ENCODE measurements around the gene THAP11.
A peak's percentile ranks its signal among the peaks of the same experiment; 100 is the strongest.
"Not testable (repeated sequence)": the region's sequence is repeated elsewhere in the genome, so short reads cannot be mapped to it uniquely, and the experiment has no call there.

Gene THAP11

DNA sequence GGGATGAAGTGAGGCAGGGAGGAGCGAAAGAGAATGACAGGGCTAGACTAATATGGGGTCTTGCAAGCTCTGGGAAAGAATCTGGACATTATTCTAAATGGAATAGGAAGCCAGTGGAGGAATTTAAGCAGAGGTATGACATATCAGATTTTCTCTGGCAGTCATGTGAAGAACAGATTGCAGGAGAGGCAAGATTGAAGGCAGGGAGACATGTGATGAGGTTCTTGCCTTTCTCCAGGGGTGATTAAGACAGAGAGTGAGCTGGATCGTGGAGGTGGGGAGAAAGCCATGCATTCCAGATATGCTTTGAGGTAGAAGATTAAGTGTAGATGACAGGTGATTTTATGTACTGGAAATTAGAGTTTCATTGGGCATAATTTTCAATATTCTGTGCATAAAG is 4.3 kb upstream of the THAP11 start:
- DNase-seq, result no peak

DNA sequence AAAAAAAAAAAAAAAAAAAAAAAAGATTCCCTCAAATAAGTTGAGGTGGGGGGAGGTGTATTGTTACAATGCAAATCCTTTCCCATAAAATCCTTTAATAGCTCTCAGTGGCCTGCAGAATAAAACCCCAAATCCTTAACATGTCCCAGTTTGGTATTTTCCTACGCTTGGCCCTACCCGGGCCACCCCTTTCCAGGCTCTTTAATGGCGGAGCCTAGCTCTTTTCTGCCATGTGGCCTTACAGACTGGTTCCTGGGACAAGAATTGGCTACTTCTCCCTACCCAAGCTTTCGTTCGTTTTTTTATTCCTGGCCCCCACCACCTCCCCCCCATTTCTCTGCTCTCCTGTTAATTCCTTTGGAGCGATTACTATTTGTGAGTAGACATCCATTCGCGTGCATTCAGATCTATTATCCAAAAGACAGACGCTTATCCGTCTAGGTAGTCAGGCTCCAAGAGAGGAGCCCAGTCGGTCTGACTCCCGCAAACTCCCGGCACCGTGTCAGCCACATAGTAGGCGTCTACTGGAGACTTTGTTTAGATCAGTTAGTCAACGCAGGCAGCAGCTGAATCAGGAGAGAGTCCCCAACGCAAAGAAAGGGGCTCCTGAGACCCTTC is 813 bp upstream of the THAP11 start:
- DNase-seq, result no peak

DNA sequence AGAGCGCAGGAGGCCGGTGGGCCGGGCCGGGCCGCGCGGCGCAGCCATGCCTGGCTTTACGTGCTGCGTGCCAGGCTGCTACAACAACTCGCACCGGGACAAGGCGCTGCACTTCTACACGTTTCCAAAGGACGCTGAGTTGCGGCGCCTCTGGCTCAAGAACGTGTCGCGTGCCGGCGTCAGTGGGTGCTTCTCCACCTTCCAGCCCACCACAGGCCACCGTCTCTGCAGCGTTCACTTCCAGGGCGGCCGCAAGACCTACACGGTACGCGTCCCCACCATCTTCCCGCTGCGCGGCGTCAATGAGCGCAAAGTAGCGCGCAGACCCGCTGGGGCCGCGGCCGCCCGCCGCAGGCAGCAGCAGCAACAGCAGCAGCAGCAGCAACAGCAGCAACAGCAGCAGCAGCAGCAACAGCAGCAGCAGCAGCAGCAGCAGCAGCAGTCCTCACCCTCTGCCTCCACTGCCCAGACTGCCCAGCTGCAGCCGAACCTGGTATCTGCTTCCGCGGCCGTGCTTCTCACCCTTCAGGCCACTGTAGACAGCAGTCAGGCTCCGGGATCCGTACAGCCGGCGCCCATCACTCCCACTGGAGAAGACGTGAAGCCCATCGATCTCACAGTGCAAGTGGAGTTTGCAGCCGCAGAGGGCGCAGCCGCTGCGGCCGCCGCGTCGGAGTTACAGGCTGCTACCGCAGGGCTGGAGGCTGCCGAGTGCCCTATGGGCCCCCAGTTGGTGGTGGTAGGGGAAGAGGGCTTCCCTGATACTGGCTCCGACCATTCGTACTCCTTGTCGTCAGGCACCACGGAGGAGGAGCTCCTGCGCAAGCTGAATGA is 606 bp downstream of the THAP11 start:
- peak; percentile 82 for DNase-seq

DNA sequence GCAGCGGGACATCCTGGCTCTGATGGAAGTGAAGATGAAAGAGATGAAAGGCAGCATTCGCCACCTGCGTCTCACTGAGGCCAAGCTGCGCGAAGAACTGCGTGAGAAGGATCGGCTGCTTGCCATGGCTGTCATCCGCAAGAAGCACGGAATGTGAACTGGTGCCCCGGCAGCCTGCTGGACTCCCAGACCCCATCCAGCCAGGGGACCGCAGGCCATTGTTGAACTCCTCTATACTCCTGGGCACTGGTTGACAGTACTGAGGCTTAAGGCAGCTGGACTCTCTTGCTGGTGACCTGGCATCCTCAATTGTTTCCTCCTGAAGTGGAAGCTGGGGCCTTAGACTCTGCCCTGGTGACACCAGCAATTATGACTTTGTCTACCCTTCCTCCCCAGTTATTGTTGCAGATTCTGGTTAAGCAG is 1.2 kb downstream of the THAP11 start:
- DNase-seq, result no peak

DNA sequence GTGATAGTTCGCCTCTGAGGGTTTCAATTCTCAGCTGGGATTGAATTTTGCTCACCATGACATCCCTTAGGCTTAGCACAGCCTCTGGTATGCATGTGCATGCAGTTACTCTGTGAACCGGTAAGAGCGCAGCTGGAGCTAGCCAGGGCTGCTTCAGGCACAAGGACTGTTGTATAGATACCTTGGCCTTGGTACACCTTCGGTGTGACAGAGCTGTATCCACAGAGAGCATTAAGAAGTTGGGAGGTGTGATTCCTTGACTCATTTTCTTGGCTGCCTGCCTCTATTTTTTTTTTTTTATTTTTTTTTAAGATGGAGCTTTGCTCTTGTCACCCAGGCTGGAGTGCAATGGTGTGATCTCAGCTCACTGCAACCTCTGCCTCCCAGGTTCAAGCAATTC is 2.4 kb downstream of the THAP11 start:
- no peak for DNase-seq

DNA sequence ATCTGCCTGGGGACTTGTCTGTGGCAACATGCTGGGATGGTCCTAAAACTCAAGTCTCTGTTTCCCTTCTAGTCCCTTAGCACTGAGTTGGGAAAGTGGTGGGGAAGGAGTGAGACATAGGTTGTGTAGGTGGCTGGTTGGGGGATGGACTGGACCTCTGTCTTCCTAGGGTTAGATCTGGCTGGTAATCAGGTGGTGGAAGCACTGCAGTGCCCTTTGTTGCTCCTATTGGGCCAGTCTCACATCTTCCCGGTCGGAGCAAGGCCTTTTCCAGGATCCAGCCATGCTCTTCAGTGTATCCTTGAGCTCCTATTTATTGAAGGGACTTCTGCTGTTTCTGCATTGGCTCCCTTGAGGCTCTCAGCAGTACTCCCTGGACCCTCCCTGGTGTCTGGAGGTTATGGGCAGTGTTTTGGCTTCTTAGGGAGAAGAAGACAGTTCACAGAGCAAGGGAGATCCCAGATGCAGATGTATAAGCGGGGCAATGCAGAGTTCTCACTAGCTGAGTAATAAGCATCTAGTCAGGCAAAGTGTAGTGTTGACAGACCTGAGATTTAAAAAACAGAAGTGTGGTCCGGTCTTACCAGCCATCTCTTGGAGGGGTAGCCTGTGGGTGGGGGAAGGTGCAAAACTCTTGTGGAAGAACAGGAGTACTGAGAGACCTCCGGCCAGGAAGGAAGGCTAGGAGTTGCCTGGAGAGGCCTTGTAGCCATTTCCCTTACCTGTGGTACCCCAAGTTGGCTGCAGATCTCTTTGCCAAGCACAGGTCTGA is 3.4 kb downstream of the THAP11 start:
- no peak for DNase-seq

DNA sequence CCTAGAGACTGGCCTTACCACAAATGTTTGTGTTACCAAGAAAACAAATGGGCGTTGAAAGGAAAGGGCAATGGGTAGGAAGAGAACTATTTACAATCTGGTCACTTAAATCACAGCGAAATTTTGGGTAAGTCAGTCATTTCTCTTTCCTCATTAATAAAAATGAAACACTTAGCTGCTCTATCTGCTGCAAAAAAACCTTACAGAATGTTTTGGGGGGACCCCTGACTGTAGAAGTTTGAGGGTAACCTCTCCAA is 3.9 kb downstream of the THAP11 start:
- DNase-seq, result no peak

DNA sequence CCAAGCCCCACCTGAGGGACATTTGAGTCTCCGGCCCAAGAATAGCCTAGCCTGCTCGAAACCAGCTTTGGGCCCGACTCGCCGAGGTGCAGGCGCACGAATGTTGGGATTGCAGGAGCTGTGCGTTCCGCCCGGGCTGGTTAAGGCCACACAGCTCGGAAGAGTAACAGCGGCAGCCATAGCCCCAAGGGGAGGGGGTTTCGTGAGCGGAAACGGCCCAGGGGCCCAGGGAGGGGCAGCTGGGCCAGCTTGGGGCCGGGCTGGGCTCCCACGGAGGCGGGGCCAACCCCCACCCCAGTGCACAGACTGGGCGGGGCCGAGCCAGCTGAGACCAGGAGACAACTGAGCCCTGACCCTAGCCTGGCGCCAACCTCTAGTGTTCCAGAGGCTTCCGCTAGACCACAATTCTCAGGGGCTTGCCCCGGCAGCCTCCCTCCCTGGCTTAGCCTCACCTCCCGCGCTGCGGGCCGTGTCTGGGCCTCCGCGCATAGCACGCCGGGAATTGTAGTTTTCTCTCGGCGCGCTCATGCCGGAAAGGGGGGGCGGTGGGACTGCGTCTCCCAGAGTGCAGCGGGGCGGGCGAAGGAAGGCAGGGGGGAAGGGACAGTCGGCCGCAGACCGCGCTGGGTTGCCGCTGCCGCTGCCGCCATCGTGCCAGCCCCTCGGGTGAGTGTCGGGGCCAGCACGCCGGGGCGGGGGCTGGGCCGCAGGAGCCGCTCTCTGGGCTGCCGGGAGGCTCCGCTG is 4.4 kb downstream of the THAP11 start, which contains the start of gene NUTF2:
Gene NUTF2, plus strand, starts transcription at position 614 of the 744 bp plus-strand sequence. CDS start 18,198 bp downstream, outside the sequence.
- peak; percentile 100 for DNase-seq

DNA sequence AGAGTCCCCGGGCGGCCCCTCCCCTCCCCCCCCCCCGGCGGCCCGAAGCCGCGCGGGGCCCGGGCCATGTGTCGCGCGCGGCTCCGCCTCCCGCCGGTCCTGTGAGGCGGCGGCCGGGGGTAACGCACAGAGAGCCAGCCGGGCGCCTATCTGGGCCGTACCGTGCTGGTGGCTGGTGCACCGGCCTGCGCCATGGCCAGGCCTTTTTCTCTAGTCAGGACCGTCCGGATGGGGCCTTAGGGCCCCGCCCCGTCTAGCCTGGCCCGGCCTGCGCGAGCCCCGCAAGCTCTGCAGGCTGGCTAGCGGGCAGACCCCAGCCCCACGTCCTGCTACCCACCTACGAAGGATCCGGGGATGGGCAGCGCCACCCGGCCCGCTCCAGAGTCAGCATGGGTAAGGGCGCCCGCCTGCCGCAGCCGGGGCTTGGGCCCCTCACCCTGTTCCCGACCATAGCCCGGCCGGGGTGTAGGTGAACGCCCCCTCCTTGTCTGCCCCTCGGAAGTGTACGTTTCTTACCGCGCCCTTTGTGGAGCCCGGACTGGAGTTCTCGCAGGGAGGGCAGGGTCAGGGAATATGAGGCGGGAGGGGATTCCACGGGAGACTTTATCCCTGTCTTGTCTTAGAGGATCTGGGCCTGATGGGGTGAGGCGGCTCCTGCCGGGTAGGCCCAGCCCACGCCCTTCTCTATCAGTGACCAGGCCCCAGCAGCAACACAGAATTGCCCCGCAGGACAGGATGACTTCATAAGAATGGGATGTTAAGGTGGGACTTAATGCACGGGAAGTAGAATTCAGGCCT is 5.1 kb downstream of the THAP11 start, which contains the start of gene CENPT:
Gene CENPT, minus strand, starts transcription at position 630 of the 798 bp plus-strand sequence. CDS start 13,834 bp downstream, outside the sequence.
- DNase-seq, result peak; percentile 93

DNA sequence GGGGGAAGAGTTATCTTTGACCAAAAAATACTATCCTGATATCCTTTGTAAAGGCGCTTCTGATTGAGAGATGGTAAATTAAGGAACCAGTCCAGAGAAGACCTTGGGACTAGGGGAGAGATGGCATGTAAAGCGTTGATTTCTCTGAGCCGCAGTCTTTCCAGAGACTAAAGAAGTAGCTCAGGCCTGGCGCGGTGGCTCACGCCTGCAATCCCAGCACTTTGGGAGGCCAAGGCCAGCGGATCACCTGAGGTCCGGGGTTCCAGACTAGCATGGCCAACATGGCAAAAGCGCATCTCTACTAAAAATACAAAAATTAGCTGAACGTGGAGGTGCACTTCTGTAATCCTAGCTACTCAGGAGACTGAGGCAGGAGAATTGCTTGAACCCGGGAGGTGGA is 6.0 kb downstream of the THAP11 start:
- DNase-seq, result no peak

DNA sequence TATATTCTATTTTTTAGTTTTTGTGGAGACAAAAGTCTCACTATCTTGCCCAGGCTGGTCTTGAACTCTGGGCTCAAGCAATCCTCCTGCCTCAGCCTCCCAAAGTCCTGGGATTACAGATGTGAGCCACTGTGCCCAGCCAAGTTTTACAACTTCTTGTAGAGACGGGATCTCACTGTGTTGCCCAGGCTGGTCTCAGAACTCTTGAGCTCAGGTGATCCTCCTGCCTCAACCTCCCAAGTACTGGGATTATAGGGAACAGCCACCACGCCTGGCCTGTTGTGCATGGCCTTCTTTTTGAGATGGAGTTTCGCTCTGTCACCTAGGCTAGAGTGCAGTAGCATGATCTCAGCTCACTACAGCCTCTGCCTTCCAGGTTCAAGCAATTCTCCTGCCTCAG is 11.6 kb downstream of the THAP11 start:
- no peak for DNase-seq

DNA sequence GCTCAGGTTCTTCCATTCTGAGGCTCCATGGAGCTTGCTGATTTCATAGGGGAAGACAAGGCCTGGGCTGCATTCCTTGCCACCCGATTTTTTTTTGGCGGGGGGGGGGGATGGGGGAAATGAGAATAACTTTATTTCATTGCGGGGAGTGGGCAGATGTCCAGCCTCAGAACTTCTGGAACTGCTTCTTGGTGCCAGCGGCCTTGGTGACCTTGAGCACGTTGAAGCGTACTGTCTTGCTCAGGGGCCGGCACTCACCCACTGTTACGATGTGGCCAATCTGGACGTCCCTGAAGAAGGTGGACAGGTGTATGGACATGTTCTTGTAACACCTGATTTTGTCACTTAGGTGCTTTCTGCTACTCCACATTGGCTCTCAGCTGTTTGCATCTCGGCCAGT is 13.7 kb downstream of the THAP11 start:
- DNase-seq, result no peak

DNA sequence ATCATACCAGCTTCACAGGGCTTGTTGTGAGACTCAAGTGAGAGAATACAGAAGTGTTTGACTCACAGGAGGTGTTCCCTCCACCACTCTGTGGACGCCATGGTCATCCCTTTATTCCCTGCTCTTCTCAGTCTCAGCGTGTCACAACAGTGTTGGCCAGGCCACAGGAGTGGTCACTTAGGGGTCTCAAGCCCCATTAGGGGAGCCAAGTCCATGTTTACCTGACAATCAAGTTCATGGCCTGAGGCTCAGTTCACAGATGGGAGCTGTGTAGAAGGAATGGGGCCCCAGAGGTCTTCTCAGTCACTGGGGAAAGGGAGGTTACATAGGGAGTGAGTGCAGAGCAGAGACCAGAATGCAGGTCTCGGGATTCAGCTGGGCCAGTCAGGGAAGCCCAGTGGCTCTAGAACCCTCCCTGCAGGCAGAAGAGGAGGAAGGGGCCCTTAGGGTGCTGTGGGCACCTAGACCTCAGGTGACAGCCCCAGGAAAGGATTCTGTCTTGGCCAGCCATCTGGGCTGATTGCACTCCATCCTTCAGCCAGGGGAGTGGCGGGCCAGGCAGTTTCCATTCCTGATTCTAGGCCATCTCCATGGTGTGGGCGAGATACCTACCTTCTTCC is 14.9 kb downstream of the THAP11 start:
- DNase-seq, result no peak

DNA sequence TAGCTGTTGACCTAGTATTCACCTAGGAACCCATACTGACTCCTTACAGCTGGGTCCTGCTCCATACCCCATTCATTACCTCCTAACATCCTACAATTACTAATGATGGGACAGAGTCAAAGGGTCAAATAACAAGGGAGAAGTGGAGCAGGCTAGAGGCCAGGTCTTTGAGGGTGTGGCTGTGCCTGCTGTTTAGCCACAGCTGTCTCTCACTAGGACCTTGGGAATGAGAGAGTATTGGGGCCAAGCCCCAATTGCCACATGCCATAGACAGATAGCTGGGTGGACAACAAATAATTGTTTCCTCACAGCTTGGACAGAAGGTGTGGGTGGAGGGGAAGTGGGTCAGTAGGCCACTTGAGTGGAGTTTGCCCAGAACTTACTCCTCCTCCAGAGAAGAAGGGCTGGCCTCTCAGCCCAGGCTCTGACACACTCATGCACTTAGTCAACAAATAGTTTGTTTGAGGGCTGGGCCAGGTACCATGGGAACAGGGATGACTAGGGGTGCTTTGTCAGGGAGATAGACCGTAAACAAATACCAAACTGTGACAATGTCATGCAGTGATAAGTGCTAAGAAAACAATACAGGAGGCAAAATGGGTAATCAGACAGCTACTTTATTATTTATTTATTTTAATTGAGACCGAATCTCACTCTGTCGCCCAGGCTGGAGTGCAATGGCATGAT is 15.6 kb downstream of the THAP11 start:
- DNase-seq, result peak; percentile 87

DNA sequence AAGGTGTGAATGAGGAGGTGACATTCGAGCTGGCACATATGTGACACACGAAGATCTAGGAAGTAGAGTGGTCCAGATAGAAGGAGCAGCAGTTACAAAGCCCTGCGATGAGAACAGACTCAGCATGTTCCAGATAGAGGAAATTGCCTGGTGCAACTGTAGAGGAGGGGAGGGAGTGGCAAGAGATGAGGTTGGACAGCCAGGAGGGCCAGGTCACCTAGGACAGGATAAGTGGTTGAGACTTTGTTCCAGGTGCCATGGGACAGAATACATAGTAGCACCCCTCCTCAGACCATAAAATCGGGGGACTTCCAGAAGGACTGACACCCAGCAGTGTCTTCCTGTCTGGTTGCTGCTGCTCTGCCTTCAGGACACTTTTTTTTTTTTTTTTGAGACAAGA is 16.4 kb downstream of the THAP11 start:
- no peak for DNase-seq

DNA sequence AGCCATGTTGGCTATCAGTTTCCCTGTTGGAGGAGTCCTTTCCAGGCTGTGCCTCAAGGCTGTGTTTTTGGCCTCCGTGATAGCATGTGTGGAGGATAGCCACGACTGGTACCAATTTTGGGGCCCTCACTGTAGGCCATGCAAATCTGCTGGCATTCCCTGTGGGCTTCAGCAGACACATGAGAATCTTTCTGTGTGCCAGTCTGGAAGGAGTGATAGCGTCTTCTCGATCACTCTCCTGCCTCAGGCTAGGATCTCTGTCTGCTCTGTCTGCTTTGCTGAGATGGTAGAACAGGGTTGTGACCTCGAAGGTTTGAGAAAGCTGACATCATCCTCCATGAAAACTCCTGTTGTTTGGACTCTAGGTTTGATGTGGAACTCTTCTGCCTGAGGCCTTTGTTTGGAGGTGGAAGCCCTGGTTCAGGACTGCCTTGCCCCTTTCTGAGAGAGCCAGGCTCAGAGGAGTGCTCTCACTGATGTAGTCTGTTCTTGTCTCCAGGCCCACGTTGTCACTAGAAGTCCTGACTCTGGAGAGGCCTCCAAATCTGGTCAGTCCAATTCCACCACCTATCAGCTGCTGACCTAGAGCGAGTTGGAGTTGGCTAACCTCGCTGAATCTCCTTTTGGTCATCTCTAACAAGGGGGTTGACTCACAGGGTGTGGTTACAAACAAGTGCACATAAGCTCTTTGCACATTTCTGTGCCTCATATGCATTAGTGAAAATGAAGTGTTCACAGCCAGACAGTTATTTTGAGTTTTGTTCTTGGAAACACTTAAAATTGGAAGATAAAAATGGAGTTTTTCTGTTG is 18.7 kb downstream of the THAP11 start:
- no peak for DNase-seq

DNA sequence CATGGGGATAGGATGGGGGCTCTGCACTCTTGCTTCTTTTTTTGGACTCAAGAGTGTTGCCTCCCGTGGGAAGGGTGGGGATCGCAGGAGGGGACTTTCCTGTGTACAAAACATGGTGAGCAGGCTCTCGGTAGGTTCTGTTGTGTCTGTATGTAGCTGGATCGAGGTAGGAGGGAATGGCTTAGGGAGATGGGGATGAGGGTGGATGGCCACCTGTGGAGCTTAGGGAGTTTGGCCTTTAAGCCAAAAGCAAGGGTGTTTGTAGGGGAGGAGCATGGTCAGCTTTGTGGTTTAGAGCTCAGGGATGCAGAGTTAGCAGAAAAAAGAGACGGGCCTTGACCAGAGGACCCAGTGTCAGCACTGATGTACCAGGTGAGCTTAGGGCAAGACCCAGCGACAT is 19.8 kb downstream of the THAP11 start:
- no peak for DNase-seq

DNA sequence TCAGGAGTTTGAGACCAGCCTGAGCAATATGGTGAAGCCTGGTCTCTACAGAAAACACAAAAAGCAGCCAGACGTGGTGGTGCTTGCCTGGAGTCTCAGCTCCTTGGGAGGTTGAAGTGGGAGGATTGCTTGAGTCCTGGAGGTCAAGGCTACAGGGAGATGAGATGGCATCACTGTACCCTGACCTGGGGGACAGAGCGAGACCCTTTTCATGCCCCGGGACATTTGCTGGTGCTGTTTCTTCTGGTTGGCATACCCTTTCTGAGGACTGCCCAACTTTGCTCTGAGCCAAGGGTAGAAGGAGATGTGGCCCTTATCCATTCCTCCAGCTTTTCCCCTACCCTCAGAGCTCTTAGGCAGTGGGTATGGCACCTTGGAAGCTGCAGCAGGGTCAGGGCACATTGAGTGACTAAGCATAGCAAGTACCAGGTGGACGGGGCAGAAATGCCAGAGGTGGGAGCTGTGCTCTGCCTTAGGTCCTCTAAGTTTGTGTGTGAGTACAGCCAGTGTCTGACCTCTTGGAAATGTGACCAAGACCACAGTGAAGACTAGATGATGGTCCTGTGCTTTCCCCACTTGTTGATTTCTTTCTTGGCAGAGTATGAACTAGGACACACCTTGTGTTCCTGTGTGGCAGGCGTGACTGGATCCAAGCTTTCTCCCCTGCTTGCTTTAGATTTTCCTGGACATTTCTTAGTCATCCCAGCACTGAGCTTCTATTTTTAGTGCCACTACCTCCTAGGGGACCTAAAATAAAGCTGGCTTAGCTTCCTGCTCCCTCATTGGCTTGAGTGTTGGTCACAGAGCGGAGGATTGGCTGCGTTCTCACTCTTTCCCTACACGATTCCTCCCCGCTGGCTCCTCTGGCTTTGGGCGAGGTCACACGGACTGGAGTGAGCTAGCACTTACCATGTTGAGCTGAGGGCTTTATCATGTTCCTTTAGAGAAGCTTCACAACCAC is 20.8 kb downstream of the THAP11 start:
- DNase-seq, result no peak

DNA sequence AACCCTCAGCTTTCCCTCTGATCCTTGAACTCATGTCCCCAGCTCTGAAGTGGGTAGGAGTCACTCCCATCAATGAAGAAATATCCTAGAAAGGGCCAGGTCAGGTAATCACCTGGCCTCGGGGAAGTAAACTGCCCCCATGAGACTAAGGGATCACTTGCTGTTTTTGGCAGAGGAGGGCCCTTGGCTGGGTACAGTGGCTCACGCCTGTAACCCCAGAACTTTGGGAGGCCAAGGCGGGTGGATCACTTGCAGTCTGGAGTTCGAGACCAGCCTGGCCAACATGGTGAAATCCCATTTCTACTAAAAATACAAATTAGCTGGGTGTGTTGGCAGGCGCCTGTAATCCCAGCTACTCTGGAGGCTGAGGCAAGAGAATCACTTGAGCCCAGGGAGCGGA is 21.9 kb downstream of the THAP11 start:
- DNase-seq, result not testable (repeated sequence)
